ENCODE measurements around the gene RPS14.

Gene RPS14
- total RNA-seq, result 141 to 344 (median 245) reads per million in 17 experiments

- DNase-seq, result peak; percentile 93 to 96 (median 95)
Observed at GRCh38 chr5:150449517-150450339, at the start of gene RPS14. TSS of gene RPS14 (minus strand) at chr5:150449739. CDS start at chr5:150447733, 2,006 bp downstream.

GRCh38 chr5:150498971-150499370 is 49.4 kb upstream of the RPS14 start:
- DNase-seq, result no peak

GRCh38 chr5:150498501-150498900 is 49.0 kb upstream of the RPS14 start:
- DNase-seq, result no peak

GRCh38 chr5:150497989-150498317 is 48.4 kb upstream of the RPS14 start:
- DNase-seq, result no peak

- DNase-seq, result peak in 1 of 4 experiments; percentile 1
Observed at GRCh38 chr5:150497274-150497988, 47.9 kb upstream of the RPS14 start.

- peak in 1 of 4 experiments; percentile 0 for DNase-seq
Observed at GRCh38 chr5:150496534-150496933, 47.0 kb upstream of the RPS14 start.

GRCh38 chr5:150496098-150496497 is 46.6 kb upstream of the RPS14 start:
- no peak for DNase-seq

GRCh38 chr5:150492621-150493020 is 43.1 kb upstream of the RPS14 start:
- DNase-seq, result no peak

GRCh38 chr5:150491876-150492275 is 42.3 kb upstream of the RPS14 start:
- DNase-seq, result peak in 1 of 4 experiments; percentile 1

- DNase-seq, result peak; percentile 47 to 70 (median 68)
Observed at GRCh38 chr5:150490754-150491153, 41.2 kb upstream of the RPS14 start.

GRCh38 chr5:150490296-150490669 is 40.7 kb upstream of the RPS14 start:
- DNase-seq, result no peak

- DNase-seq, result peak; percentile 82 to 91 (median 88)
Observed at GRCh38 chr5:150489360-150490295, 40.1 kb upstream of the RPS14 start.

- DNase-seq, result peak; percentile 78 to 93 (median 84)
Observed at GRCh38 chr5:150488519-150489359, 39.2 kb upstream of the RPS14 start.

GRCh38 chr5:150487199-150488061 is 37.9 kb upstream of the RPS14 start:
- DNase-seq, result peak; percentile 37 to 64 (median 55)

GRCh38 chr5:150486402-150487198 is 37.1 kb upstream of the RPS14 start:
- peak; percentile 36 to 76 (median 52) for DNase-seq

GRCh38 chr5:150485693-150486401 is 36.3 kb upstream of the RPS14 start:
- peak; percentile 44 to 83 (median 66) for DNase-seq

GRCh38 chr5:150484964-150485692 is 35.6 kb upstream of the RPS14 start:
- DNase-seq, result peak in 1 of 4 experiments; percentile 1

GRCh38 chr5:150481972-150482406 is 32.5 kb upstream of the RPS14 start:
- no peak for DNase-seq

GRCh38 chr5:150481708-150481965 is 32.1 kb upstream of the RPS14 start:
- DNase-seq, result peak in 1 of 4 experiments; percentile 1
